Stimulated activated CD4-positive, alpha-beta T cell treated with anti-CD3 and anti-CD28 coated beads, Interleukin-1b, Interleukin-23, amount 100 ng/mL, for 4 hours (primary cell): ENCODE data around the gene AUTS2.

Experiments
- DNase-seq, 2 donors: peaks; one replicate each; pipeline ENCODE4 v3.0.0-alpha.2; 2020; ENCODE audit warnings: low read depth in 2 of 2

The AUTS2 gene

GRCh38 chr7:69687739-69688433 is 89.6 kb downstream of the AUTS2 start:
- no peak for DNase-seq

- no peak for DNase-seq
Measured at GRCh38 chr7:69690329-69690728, 92.1 kb downstream of the AUTS2 start.

GRCh38 chr7:69691327-69691726 is 93.1 kb downstream of the AUTS2 start:
- DNase-seq = no peak

- DNase-seq = no peak
Measured at GRCh38 chr7:69691734-69692133, 93.5 kb downstream of the AUTS2 start.

- no peak for DNase-seq
Measured at GRCh38 chr7:69692611-69693010, 94.3 kb downstream of the AUTS2 start.

- no peak for DNase-seq
Measured at GRCh38 chr7:69693042-69693441, 94.8 kb downstream of the AUTS2 start.

- no peak for DNase-seq
Measured at GRCh38 chr7:69696054-69696591, 97.8 kb downstream of the AUTS2 start.

GRCh38 chr7:69696686-69697685 is 98.7 kb downstream of the AUTS2 start:
- DNase-seq = no peak

- no peak for DNase-seq
Measured at GRCh38 chr7:69698109-69698825, 100.0 kb downstream of the AUTS2 start.

- DNase-seq = no peak
Measured at GRCh38 chr7:69699931-69700330, 101.7 kb downstream of the AUTS2 start.

- no peak for DNase-seq
Measured at GRCh38 chr7:69700331-69700730, 102.1 kb downstream of the AUTS2 start.

- DNase-seq = no peak
Measured at GRCh38 chr7:69701288-69701687, 103.0 kb downstream of the AUTS2 start.

- DNase-seq = no peak
Measured at GRCh38 chr7:69702357-69702756, 104.1 kb downstream of the AUTS2 start.

GRCh38 chr7:69703099-69703498 is 104.8 kb downstream of the AUTS2 start:
- no peak for DNase-seq

- DNase-seq = no peak
Measured at GRCh38 chr7:69706070-69706469, 107.8 kb downstream of the AUTS2 start.

GRCh38 chr7:69708857-69709256 is 110.6 kb downstream of the AUTS2 start:
- DNase-seq = no peak

- no peak for DNase-seq
Measured at GRCh38 chr7:69710768-69711438, 112.6 kb downstream of the AUTS2 start.

- DNase-seq = no peak
Measured at GRCh38 chr7:69714886-69715576, 116.8 kb downstream of the AUTS2 start.

GRCh38 chr7:69717221-69717620 is 118.9 kb downstream of the AUTS2 start:
- no peak for DNase-seq

GRCh38 chr7:69719717-69720116 is 121.4 kb downstream of the AUTS2 start:
- no peak for DNase-seq

GRCh38 chr7:69722843-69723242 is 124.6 kb downstream of the AUTS2 start:
- no peak for DNase-seq
